HepG2 (cell line): Measurements from ENCODE around the gene ROMO1. TPM values are rescaled to one million over a fixed set of nuclear protein-coding genes. Genes with fewer than 3 reads are reported as not detected.

Experiments
- ATAC-seq: fragments of 200-7000 bp; cut with Tn5 transposase; 3 replicates; pipeline ENCODE4 v1.9.1; 2020; ENCODE audit warnings: mild to moderate bottlenecking, moderate library complexity
- BruUV-seq: library from RNA; stranded (reverse); fragments of 400-500 nt; replicated peaks from 2 replicates; lab custom pipeline; 2021; lab: Mats Ljungman, UMichigan
- CTCF ChIA-PET: fragments of 300-600 bp; formaldehyde crosslinking; extraction: SDS; loops from one replicate; lab custom pipeline; 2021; ENCODE audit warnings: low total read pairs, inconsistent platforms, low intra/inter-chr PET ratio; lab: Yijun Ruan, JAX
- POLR2A ChIA-PET: fragments of 350-600 bp; sonication (Branson Sonifier 250); formaldehyde crosslinking; loops from one replicate; lab custom pipeline; 2020; ENCODE audit warnings: antibody characterized with exemption, inconsistent platforms; lab: Yijun Ruan, JAX
- DNase-seq: peaks from one replicate; pipeline ENCODE4 v3.0.0-alpha.2; 2015; ENCODE audit warnings: low spot score
- FAIRE-seq: peaks from 3 replicates; lab custom pipeline; 2011; peaks lifted over from hg19 to GRCh38; lab: Jason Lieb, UNC
- H2AFZ ChIP-seq: one replicate; pipeline ENCODE4 v1.6.1; 2011; ENCODE audit warnings: low read length, inconsistent platforms
- H3K27ac ChIP-seq: fragments of 300-600 bp; 3 replicates; pipeline ENCODE4 v1.8.0; 2011; ENCODE audit warnings: mixed run types, mild to moderate bottlenecking, mixed read lengths, low read length, inconsistent platforms; ENCODE audit not compliant: insufficient read depth; ENCODE audit errors: extremely low read length
- H3K27me3 ChIP-seq, 2 experiments: fragments of 200-600 bp in 1 of 2; 2 replicates in 1 of 2; 3 replicates in 1 of 2; pipeline versions ENCODE4 v1.6.0 to v1.8.0; 2011; ENCODE audit warnings: low read length in 2 of 2, mild to moderate bottlenecking in 2 of 2, moderate library complexity in 2 of 2, inconsistent platforms in 1 of 2; ENCODE audit not compliant: insufficient read depth in 2 of 2, control insufficient read depth in 1 of 2
- H3K36me3 ChIP-seq, 2 experiments: fragments of 200-600 bp in 1 of 2; replicated peaks in 1 of 2; 2 replicates in 1 of 2; 3 replicates in 1 of 2; pipeline versions ENCODE4 v1.5.1 to v1.8.0; 2011; ENCODE audit warnings: low read length in 2 of 2, inconsistent platforms in 1 of 2; ENCODE audit not compliant: insufficient read depth in 2 of 2, control insufficient read depth in 1 of 2
- H3K4me1 ChIP-seq: 2 replicates; pipeline ENCODE4 v1.5.1; 2012; ENCODE audit warnings: low read length, inconsistent platforms; ENCODE audit not compliant: insufficient read depth
- H3K4me2 ChIP-seq: 2 replicates; pipeline ENCODE4 v1.6.0; 2011; ENCODE audit warnings: low read depth, low read length, inconsistent platforms
- H3K4me3 ChIP-seq, 3 experiments: fragments of 200-600 bp in 1 of 3; sonication (generic), shearing (Covaris generic) in 1 of 3; replicated peaks in 1 of 3; 2 replicates each; pipeline ENCODE4 v1.5.1; 2011 to 2016; ENCODE audit warnings: low read length in 3 of 3, inconsistent platforms in 2 of 3, low read depth in 2 of 3, mild to moderate bottlenecking in 2 of 3, control low read depth in 1 of 3, mixed read lengths in 1 of 3; ENCODE audit not compliant: insufficient read depth in 1 of 3
- H3K79me2 ChIP-seq: one replicate; pipeline ENCODE4 v1.6.1; 2011; ENCODE audit warnings: low read length, inconsistent platforms; ENCODE audit not compliant: insufficient read depth
- H3K9ac ChIP-seq: 2 replicates; pipeline ENCODE4 v1.6.0; 2011; ENCODE audit warnings: mild to moderate bottlenecking, low read depth, low read length, inconsistent platforms; ENCODE audit not compliant: insufficient read depth
- H3K9me3 ChIP-seq: 2 replicates; pipeline ENCODE4 v1.5.1; 2012; ENCODE audit warnings: mild to moderate bottlenecking, low read length
- H4K20me1 ChIP-seq: 2 replicates; pipeline ENCODE4 v1.6.0; 2011; ENCODE audit warnings: inconsistent platforms, mild to moderate bottlenecking, low read length, moderate library complexity; ENCODE audit not compliant: insufficient read depth
- ATF6 ChIP-seq: sonication (generic); formaldehyde crosslinking; conservative IDR thresholded peaks from 2 replicates; pipeline ENCODE4 v1.4.0; 2020; ENCODE audit warnings: missing genetic modification reagents
- CHD2 ChIP-seq: IDR thresholded peaks from 2 replicates; pipeline ENCODE4 v1.6.1; 2011; ENCODE audit warnings: low read depth, low read length, improper control_type of control experiment
- DBP ChIP-seq: sonication (generic); formaldehyde crosslinking; IDR thresholded peaks from 2 replicates; pipeline ENCODE4 v1.4.0; 2020; ENCODE audit warnings: missing genetic modification reagents; ENCODE audit errors: not compliant biosample characterization
- DPF2 ChIP-seq: sonication (generic); formaldehyde crosslinking; IDR thresholded peaks from 2 replicates; pipeline ENCODE4 v1.4.0; 2020; ENCODE audit warnings: mild to moderate bottlenecking, low read depth, missing genetic modification reagents, borderline replicate concordance
- ESRRA ChIP-seq: sonication (generic); formaldehyde crosslinking; IDR thresholded peaks from 2 replicates; pipeline ENCODE4 v1.5.1; 2020; ENCODE audit warnings: mild to moderate bottlenecking, low read depth, missing genetic modification reagents
- IRF9 ChIP-seq: sonication (generic); formaldehyde crosslinking; IDR thresholded peaks from 2 replicates; pipeline ENCODE4 v1.8.0; 2022; ENCODE audit warnings: missing genetic modification reagents, mild to moderate bottlenecking, borderline replicate concordance
- MZF1 ChIP-seq: sonication (generic); formaldehyde crosslinking; IDR thresholded peaks from 2 replicates; pipeline ENCODE4 v1.8.1; 2023; ENCODE audit warnings: mild to moderate bottlenecking, missing genetic modification reagents, borderline replicate concordance
- POLR2AphosphoS2 ChIP-seq: IDR thresholded peaks from 2 replicates; pipeline ENCODE4 v1.6.1; 2011; ENCODE audit warnings: low read depth, low read length, improper control_type of control experiment
- SMYD3 ChIP-seq: sonication (generic); formaldehyde crosslinking; IDR thresholded peaks from 2 replicates; pipeline ENCODE4 v1.8.1; 2023; ENCODE audit warnings: mild to moderate bottlenecking, missing genetic modification reagents
- SP2 ChIP-seq: sonication (generic); formaldehyde crosslinking; IDR thresholded peaks from 2 replicates; pipeline ENCODE4 v1.5.1; 2020; ENCODE audit warnings: mild to moderate bottlenecking, missing genetic modification reagents
- SRY ChIP-seq: sonication (generic); formaldehyde crosslinking; IDR thresholded peaks from 2 replicates; pipeline ENCODE4 v1.8.0; 2022; ENCODE audit warnings: mild to moderate bottlenecking, missing genetic modification reagents
- SSRP1 ChIP-seq: IDR thresholded peaks from 2 replicates; pipeline ENCODE4 v1.6.1; 2016; ENCODE audit warnings: control low read depth
- TP53 ChIP-seq: sonication (generic); formaldehyde crosslinking; conservative IDR thresholded peaks from 2 replicates; pipeline ENCODE4 v1.4.0; 2020; ENCODE audit warnings: missing genetic modification reagents
- XRCC5 ChIP-seq: fragments of 200-400 bp; formaldehyde crosslinking; optimal IDR thresholded peaks from 2 replicates; pipeline ENCODE3; 2017; ENCODE audit warnings: mild to moderate bottlenecking, low read length
- ZBTB38 ChIP-seq: sonication (generic); formaldehyde crosslinking; IDR thresholded peaks from 2 replicates; pipeline ENCODE4 v1.5.1; 2020; ENCODE audit warnings: mild to moderate bottlenecking, missing genetic modification reagents
- ZBTB8A ChIP-seq: sonication (generic); formaldehyde crosslinking; IDR thresholded peaks from 2 replicates; pipeline ENCODE4 v1.4.0; 2020; ENCODE audit warnings: mild to moderate bottlenecking, low read depth, missing genetic modification reagents, borderline replicate concordance
- ZKSCAN1 ChIP-seq: fragments of 150-350 bp; IDR thresholded peaks from 2 replicates; pipeline ENCODE4 v1.6.1; 2014; ENCODE audit warnings: low read length
- ZMYM2 ChIP-seq: sonication (generic); formaldehyde crosslinking; IDR thresholded peaks from 2 replicates; pipeline ENCODE4 v1.8.0; 2022; ENCODE audit warnings: mild to moderate bottlenecking, missing genetic modification reagents
- ZNF460 ChIP-seq: sonication (generic); formaldehyde crosslinking; IDR thresholded peaks from 2 replicates; pipeline ENCODE4 v1.5.1; 2020; ENCODE audit warnings: missing genetic modification reagents, mild to moderate bottlenecking, borderline replicate concordance
- ZNF556 ChIP-seq: sonication (generic); formaldehyde crosslinking; IDR thresholded peaks from 2 replicates; pipeline ENCODE4 v1.4.0; 2020; ENCODE audit warnings: mild to moderate bottlenecking, missing genetic modification reagents, borderline replicate concordance
- ZSCAN22 ChIP-seq: sonication (generic); formaldehyde crosslinking; IDR thresholded peaks from 2 replicates; pipeline ENCODE4 v1.4.0; 2020; ENCODE audit warnings: mild to moderate bottlenecking, missing genetic modification reagents
- ZSCAN29 ChIP-seq: sonication (generic); formaldehyde crosslinking; conservative IDR thresholded peaks from 2 replicates; pipeline ENCODE4 v1.4.0; 2020; ENCODE audit warnings: mild to moderate bottlenecking, missing genetic modification reagents
- ZSCAN9 ChIP-seq: IDR thresholded peaks from 2 replicates; pipeline ENCODE4 v1.6.1; 2016; ENCODE audit warnings: borderline replicate concordance
- WGBS: methylation state at CpG from one replicate; pipeline ENCODE4 v1.1.6; 2017; ENCODE audit warnings: low lambda C conversion rate; 5-methylcytosine and 5-hydroxymethylcytosine counted together
- in situ Hi-C: cut with HindIII; loops from 2 replicates; pipeline ENCODE4 v1.10.0; 2017; ENCODE audit warnings: low pct_unique_long_range_greater_than_20kb; ENCODE audit not compliant: extremely low pct_ligation_motif_present
- intact Hi-C: fragments of 100-400 bp; cut with micrococcal nuclease; formaldehyde crosslinking; loops from one replicate; pipeline ENCODE4 v1.10.0; 2022; ENCODE audit not compliant: unreplicated experiment
- polyA plus RNA-seq, 8 experiments: library from polyadenylated mRNA; depleted of rRNA in 3 of 8; stranded (reverse) in 7 of 8; unstranded in 1 of 8; fragments of >200 nt; fragmentation: Illumina TruSeq in 4 of 8; extraction: Trizol in 4 of 8; gene quantifications; 2 replicates each; pipeline versions ENCODE4 v1.2.1 to v1.2.3, GENCODE V29; 2011 to 2016; ENCODE audit warnings: low read depth in 4 of 8, missing spikeins in 1 of 8, mixed read lengths in 1 of 8; ENCODE audit not compliant: insufficient read depth in 1 of 8
- total RNA-seq, 5 experiments: library from RNA; depleted of rRNA; stranded (reverse); fragments of >200 nt; fragmentation: Illumina TruSeq; extraction: Trizol; gene quantifications; 2 replicates each; pipeline ENCODE4 v1.2.3, GENCODE V29; 2016; ENCODE audit warnings: low read depth in 1 of 5

ROMO1 gene
- total and polyA plus RNA-seq, 2 of the 13 experiments (the other 11 are each of a cell fraction or from before 2014, with no cell fraction given) = 636 to 755 TPM

GRCh38 chr20:35710884-35711587, 11.8 kb downstream of the ROMO1 start:
- Histone ChIP-seq H3K9ac (no peak overlapping the region), H3K4me1 (no peaks in the 10 kb centered on the region; the same call in 1 of the 2 replicates), H3K4me2 (no peak overlapping the region), H3K27ac (no peak overlapping the region), H3K27me3 (no peaks in the 10 kb centered on the region), H3K9me3 (no peaks in the 10 kb centered on the region), H4K20me1 (peaks cover 96% of the 10 kb centered on the region), H3K4me3 (no peak overlapping the region), H2AFZ (no peak overlapping the region), H3K79me2 (peaks cover 75% of the 10 kb centered on the region), H3K36me3 (peaks cover 53 to 88% of the 10 kb centered on the region in 2 experiments)
- no peak for ATAC-seq
- in situ Hi-C loops = no loop called here
- 98% methylated on average over 6 of the region's 6 CpGs for WGBS
- BruUV-seq = no TSS peak
- FAIRE-seq = no peak
- ChIA-PET POLR2A (interaction anchor here (0.6 to 23.6 kb wide), 6 partner anchors 9 to 33 kb away, joined by 3 to 319 read pairs (median 4); partner anchors contain the start of genes NFS1, RBM39 and ROMO1), CTCF (no interaction called here)
- DNase-seq = no peak
- intact Hi-C loops = no loop called here
- no peak for TF ChIP-seq IRF9 (CRISPR knock-in tag)
- no peak for TF ChIP-seq CHD2
- TF ChIP-seq ZSCAN22 = no peak
- TF ChIP-seq ATF6 (CRISPR knock-in tag) = 0 out of 2 replicates have a peak, but pooled peaks have one; percentile 54
- TF ChIP-seq POLR2AphosphoS2 = peak; percentile 54; the same call in 1 of the 2 replicates
- no peak for TF ChIP-seq ESRRA
- TF ChIP-seq ZMYM2 (CRISPR knock-in tag) = no peak
- TF ChIP-seq SP2 (CRISPR knock-in tag) = no peak
- TF ChIP-seq ZNF460 (CRISPR knock-in tag) = no peak
- 0 out of 2 replicates have a peak, but pooled peaks have one; percentile 27 for TF ChIP-seq SMYD3 (CRISPR knock-in tag)
- TF ChIP-seq XRCC5 = no peak
- no peak for TF ChIP-seq ZBTB38
- no peak for TF ChIP-seq ZSCAN29
- no peak for TF ChIP-seq SRY (CRISPR knock-in tag)
- no peak for TF ChIP-seq DPF2 (CRISPR knock-in tag)
- no peak for TF ChIP-seq ZNF556 (CRISPR knock-in tag)
- TF ChIP-seq SSRP1 = peak; percentile 63; the same call in 1 of the 2 replicates
- TF ChIP-seq ZKSCAN1 = no peak
- no peak for TF ChIP-seq TP53 (CRISPR knock-in tag)
- TF ChIP-seq ZBTB8A (CRISPR knock-in tag) = no peak
- no peak for TF ChIP-seq MZF1 (CRISPR knock-in tag)
- TF ChIP-seq DBP (CRISPR knock-in tag) = no peak
- no peak for TF ChIP-seq ZSCAN9 (CRISPR knock-in tag)
